HEK293T (cell line): Measurements from ENCODE around the gene ME1.

Source experiments
- CTCF ChIA-PET: fragments of 350-600 bp; formaldehyde crosslinking; extraction: SDS; loops from one replicate; lab custom pipeline; 2021; ENCODE audit warnings: antibody characterized with exemption, inconsistent platforms; lab: Yijun Ruan, JAX
- POLR2A ChIA-PET: fragments of 350-600 bp; formaldehyde crosslinking; extraction: SDS; loops from one replicate; lab custom pipeline; 2020; ENCODE audit warnings: antibody characterized with exemption, inconsistent platforms; lab: Yijun Ruan, JAX
- DNase-seq: peaks from one replicate; pipeline ENCODE4 v3.0.0; 2012; ENCODE audit warnings: mixed read lengths; ENCODE audit errors: extremely low spot score
- ARNT ChIP-seq: fragments of 450-650 bp; IDR thresholded peaks from 2 replicates; pipeline ENCODE4 v1.6.1; 2017; ENCODE audit warnings: mild to moderate bottlenecking
- BHLHE40 ChIP-seq: fragments of 450-650 bp; IDR thresholded peaks from 2 replicates; pipeline ENCODE4 v1.6.1; 2016; ENCODE audit warnings: mild to moderate bottlenecking, moderate library complexity, borderline replicate concordance
- CTBP1 ChIP-seq: fragments of 450-650 bp; IDR thresholded peaks from 2 replicates; pipeline ENCODE4 v1.6.1; 2016; ENCODE audit warnings: borderline replicate concordance
- ELF4 ChIP-seq: fragments of 450-650 bp; IDR thresholded peaks from 2 replicates; pipeline ENCODE4 v1.6.1; 2017; ENCODE audit warnings: antibody characterized with exemption
- FOXA1 ChIP-seq: fragments of 450-650 bp; IDR thresholded peaks from 2 replicates; pipeline ENCODE4 v1.6.1; 2016; ENCODE audit warnings: mild to moderate bottlenecking
- FOXK2 ChIP-seq: fragments of 450-650 bp; IDR thresholded peaks from 2 replicates; pipeline ENCODE4 v1.6.1; 2016; ENCODE audit warnings: mild to moderate bottlenecking
- FOXM1 ChIP-seq: fragments of 450-650 bp; IDR thresholded peaks from 2 replicates; pipeline ENCODE4 v1.6.1; 2017; ENCODE audit warnings: mild to moderate bottlenecking, borderline replicate concordance
- HDGF ChIP-seq: fragments of 450-650 bp; IDR thresholded peaks from 2 replicates; pipeline ENCODE4 v1.6.1; 2017; ENCODE audit warnings: antibody characterized with exemption, borderline replicate concordance
- L3MBTL2 ChIP-seq: fragments of 450-650 bp; conservative IDR thresholded peaks from 2 replicates; pipeline ENCODE4 v1.6.1; 2016; ENCODE audit warnings: mild to moderate bottlenecking
- LEF1 ChIP-seq: fragments of 450-650 bp; IDR thresholded peaks from 2 replicates; pipeline ENCODE4 v1.6.1; 2017; ENCODE audit warnings: mild to moderate bottlenecking, borderline replicate concordance
- NFRKB ChIP-seq: fragments of 450-650 bp; IDR thresholded peaks from 2 replicates; pipeline ENCODE4 v1.6.1; 2016; ENCODE audit warnings: mild to moderate bottlenecking, moderate library complexity
- SP1 ChIP-seq: fragments of 450-650 bp; IDR thresholded peaks from 2 replicates; pipeline ENCODE4 v1.6.1; 2017
- SUZ12 ChIP-seq: fragments of 450-650 bp; IDR thresholded peaks from 2 replicates; pipeline ENCODE4 v1.6.1; 2016; ENCODE audit warnings: mild to moderate bottlenecking
- TARDBP ChIP-seq: fragments of 450-650 bp; IDR thresholded peaks from 2 replicates; pipeline ENCODE4 v1.6.1; 2016
- ZNF384 ChIP-seq: fragments of 450-650 bp; IDR thresholded peaks from 2 replicates; pipeline ENCODE4 v1.6.1; 2016
- TF ChIP-seq, protein P1 (sequence below): fragments of 450-650 bp; IDR thresholded peaks from 2 replicates; pipeline ENCODE4 v1.6.1; 2016

ME1 gene

DNA sequence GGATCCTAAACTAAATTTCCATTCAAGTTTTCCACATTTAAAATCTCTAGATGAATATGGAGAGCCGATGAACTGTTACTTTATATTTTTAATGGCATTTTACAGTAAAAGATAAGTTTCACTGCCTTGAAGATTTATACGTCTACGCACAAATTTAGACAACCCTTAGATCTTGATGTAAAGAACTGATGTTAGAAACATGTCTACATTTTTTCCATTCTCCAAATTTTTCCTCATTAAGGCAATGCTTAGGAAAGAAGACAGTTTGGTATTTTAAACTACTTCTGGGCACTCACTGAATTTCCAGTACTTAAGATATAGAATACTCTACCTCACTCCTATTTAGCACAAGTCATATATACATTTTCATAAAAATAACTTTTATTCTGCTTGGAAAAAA is 45.4 kb downstream of the ME1 start:
- CTCF ChIA-PET, result no interaction called here
- TF ChIP-seq FOXK2 (no peak), NFRKB (no peak), HDGF (no peak), FOXM1 (no peak), TARDBP (no peak), BHLHE40 (no peak), CTBP1 (no peak), LEF1 (no peak), SP1 (no peak), L3MBTL2 (no peak), SUZ12 (no peak)
- TF ChIP-seq, protein P1, sequence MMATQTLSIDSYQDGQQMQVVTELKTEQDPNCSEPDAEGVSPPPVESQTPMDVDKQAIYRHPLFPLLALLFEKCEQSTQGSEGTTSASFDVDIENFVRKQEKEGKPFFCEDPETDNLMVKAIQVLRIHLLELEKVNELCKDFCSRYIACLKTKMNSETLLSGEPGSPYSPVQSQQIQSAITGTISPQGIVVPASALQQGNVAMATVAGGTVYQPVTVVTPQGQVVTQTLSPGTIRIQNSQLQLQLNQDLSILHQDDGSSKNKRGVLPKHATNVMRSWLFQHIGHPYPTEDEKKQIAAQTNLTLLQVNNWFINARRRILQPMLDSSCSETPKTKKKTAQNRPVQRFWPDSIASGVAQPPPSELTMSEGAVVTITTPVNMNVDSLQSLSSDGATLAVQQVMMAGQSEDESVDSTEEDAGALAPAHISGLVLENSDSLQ, result no peak
- DNase-seq, result no peak
- POLR2A ChIA-PET, result no interaction called here

DNA sequence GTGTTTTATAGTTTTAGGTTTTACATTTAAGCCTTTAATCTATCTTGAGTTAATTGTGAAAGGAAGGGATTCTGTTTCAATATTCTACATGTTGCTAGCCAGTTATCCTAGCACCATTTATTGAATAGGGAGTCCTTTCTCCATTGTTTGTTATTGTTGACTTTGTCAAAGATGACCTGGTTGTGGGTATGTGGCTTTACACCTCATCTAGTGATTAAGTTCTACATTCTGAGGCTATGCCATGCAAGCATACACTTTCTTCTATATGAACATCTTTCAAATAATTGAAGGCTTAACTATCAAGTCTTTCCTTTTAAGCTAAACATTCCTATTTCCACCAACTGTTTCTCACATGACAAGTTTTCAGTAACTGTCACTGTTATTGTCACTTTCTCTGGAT is 46.1 kb downstream of the ME1 start:
- DNase-seq, result no peak
- TF ChIP-seq ELF4, result no peak
- no peak for TF ChIP-seq SUZ12
- TF ChIP-seq HDGF, result no peak
- TF ChIP-seq SP1, result no peak
- no peak for TF ChIP-seq FOXM1
- TF ChIP-seq ZNF384, result no peak
- TF ChIP-seq CTBP1, result no peak
- TF ChIP-seq, protein P1, result no peak
- no peak for TF ChIP-seq BHLHE40
- TF ChIP-seq LEF1, result no peak
- no peak for TF ChIP-seq FOXA1
- no peak for TF ChIP-seq ARNT
- TF ChIP-seq NFRKB, result no peak
- POLR2A ChIA-PET, result no interaction called here
- CTCF ChIA-PET, result no interaction called here

DNA sequence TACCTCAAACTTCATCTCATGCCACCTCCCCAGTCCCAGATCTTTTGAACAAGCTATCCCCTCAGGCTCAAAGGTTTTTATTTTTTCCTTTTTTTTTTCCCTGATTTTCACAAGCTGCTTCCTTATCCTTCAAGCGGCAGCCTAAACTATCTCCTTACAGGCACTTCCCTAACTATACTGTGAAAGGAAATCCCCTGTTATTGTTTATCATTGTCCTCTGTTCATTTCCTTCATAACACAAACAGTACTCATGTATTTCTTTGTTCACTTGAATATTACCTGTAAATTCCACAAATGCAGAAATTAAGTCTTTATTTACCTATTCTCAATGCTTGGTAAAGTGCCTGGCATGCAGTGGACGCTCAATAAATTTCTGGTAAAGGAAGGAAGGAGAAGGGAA is 48.9 kb downstream of the ME1 start:
- POLR2A ChIA-PET, result no interaction called here
- DNase-seq, result no peak
- no peak for TF ChIP-seq BHLHE40
- no peak for TF ChIP-seq L3MBTL2
- TF ChIP-seq NFRKB, result no peak
- no peak for TF ChIP-seq FOXK2
- TF ChIP-seq FOXM1, result no peak
- no peak for TF ChIP-seq TARDBP
- no peak for TF ChIP-seq FOXA1
- CTCF ChIA-PET, result interaction anchor here (0.8 kb wide), 1 partner anchor 128 kb away, joined by 3 read pairs; no protein-coding TSS in a partner anchor

DNA sequence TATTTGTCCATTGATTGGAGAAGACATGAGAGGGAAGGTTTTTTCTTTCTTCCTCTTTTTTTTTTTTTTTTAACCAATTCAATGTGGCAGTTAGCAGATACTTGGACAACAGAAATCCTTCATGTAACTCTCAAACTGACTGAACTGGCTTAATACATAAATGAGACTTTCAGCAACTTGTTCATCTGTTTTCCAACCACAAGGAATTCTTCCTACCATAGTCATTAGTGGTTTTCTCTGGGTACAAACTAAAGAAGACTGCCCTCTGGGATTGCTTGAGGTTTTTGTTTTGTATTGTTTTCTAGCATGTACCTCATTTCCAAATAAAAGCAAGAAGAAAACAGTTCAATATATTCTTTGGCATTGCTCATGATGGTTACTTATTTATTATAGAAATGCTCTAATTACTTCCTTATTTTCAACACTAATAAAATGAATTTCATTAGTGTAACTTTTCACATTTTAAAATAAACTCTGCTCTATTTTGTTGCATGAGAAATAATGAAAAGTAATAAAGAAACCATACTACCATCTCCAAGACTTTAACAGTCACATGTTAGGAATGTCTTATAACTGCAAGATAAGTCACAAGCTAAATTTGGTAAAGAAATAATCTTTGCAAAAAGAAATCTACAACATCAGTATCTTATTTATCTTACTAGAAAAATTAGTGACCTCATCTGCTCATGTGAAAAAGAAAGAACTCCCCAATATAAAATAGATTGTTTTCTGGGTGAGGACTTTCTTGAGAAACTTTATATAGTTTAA is 52.0 kb downstream of the ME1 start:
- TF ChIP-seq, protein P1, result no peak
- TF ChIP-seq FOXM1 (no peak), TARDBP (no peak), LEF1 (no peak), NFRKB (no peak), ARNT (no peak), HDGF (no peak), FOXA1 (no peak), SUZ12 (no peak), FOXK2 (no peak), CTBP1 (no peak), L3MBTL2 (no peak), BHLHE40 (no peak), ZNF384 (no peak), ELF4 (no peak), SP1 (no peak)
- CTCF ChIA-PET, result no interaction called here
- DNase-seq, result no peak
- POLR2A ChIA-PET, result no interaction called here

GRCh38 chr6:83371423-83371822 is 59.4 kb downstream of the ME1 start:
- DNase-seq, result no peak
- POLR2A ChIA-PET, result no interaction called here
- TF ChIP-seq, protein P1, result no peak
- TF ChIP-seq TARDBP (no peak), FOXK2 (no peak), ZNF384 (no peak), LEF1 (no peak), HDGF (no peak), FOXM1 (no peak), SUZ12 (no peak), SP1 (no peak), CTBP1 (no peak), ARNT (no peak), BHLHE40 (no peak), FOXA1 (no peak), L3MBTL2 (no peak), ELF4 (no peak), NFRKB (no peak)
- CTCF ChIA-PET, result no interaction called here

DNA sequence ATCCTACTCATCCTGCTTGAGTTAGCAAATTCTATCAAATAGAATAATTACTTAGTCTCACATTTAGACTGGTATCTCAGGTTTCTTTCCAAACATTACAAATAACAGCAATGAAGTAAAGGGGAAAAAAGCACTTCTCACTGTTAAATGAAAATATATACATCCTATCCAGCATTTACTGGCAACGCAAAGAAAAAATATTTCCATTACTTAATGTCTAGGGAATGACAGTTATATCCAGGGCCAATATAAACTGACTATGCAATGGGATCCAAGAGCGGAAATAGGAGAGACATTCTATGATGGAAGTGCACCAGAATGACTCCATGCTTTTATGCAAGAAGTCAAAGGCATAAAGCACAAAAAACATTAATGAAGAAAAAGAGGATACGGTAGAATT is 60.3 kb downstream of the ME1 start:
- CTCF ChIA-PET, result no interaction called here
- POLR2A ChIA-PET, result no interaction called here

More for the DNA sequence above, 60.3 kb downstream of the ME1 start:
- no peak for DNase-seq
- TF ChIP-seq SP1, result no peak
- TF ChIP-seq BHLHE40, result no peak
- no peak for TF ChIP-seq L3MBTL2
- TF ChIP-seq HDGF, result no peak
- no peak for TF ChIP-seq ELF4
- TF ChIP-seq FOXK2, result no peak
- TF ChIP-seq FOXM1, result no peak
- TF ChIP-seq FOXA1, result no peak
- TF ChIP-seq ZNF384, result no peak
- no peak for TF ChIP-seq SUZ12
- no peak for TF ChIP-seq CTBP1
- TF ChIP-seq NFRKB, result no peak
- TF ChIP-seq, protein P1, result no peak
- no peak for TF ChIP-seq TARDBP
- TF ChIP-seq ARNT, result no peak
- no peak for TF ChIP-seq LEF1
